HUES6 (cell line): Measurements from ENCODE around the gene C1QL2.

Source experiments
- H3K27ac ChIP-seq: 2 replicates; pipeline ENCODE4 v1.7.0; 2013; ENCODE audit warnings: low read depth, mild to moderate bottlenecking, low read length, inconsistent platforms
- H3K27me3 ChIP-seq: 2 replicates; pipeline ENCODE4 v1.6.1; 2013; ENCODE audit warnings: low read length; ENCODE audit not compliant: control insufficient read depth, insufficient read depth
- H3K36me3 ChIP-seq: 2 replicates; pipeline ENCODE4 v1.6.1; 2013; ENCODE audit warnings: low read length; ENCODE audit not compliant: control insufficient read depth, insufficient read depth
- H3K4me1 ChIP-seq: 2 replicates; pipeline ENCODE4 v1.6.1; 2013; ENCODE audit warnings: low read length; ENCODE audit not compliant: control insufficient read depth, insufficient read depth
- H3K4me3 ChIP-seq: 2 replicates; pipeline ENCODE4 v1.5.1; 2013; ENCODE audit warnings: low read depth, low read length
- H3K9ac ChIP-seq: one replicate; pipeline ENCODE4 v1.6.1; 2013; ENCODE audit warnings: mild to moderate bottlenecking, low read length
- H3K9me3 ChIP-seq: 2 replicates; pipeline ENCODE4 v1.6.1; 2013; ENCODE audit warnings: low read depth, low read length; ENCODE audit not compliant: control insufficient read depth, insufficient read depth

Gene C1QL2

GRCh38 chr2:119116411-119117295 lies 41.9 kb downstream of the C1QL2 start:
- H3K9me3 ChIP-seq = peaks cover 7% of the 10 kb centered on the region
- no peaks in the 10 kb centered on the region for H3K36me3 ChIP-seq
- H3K4me3 ChIP-seq = no peak overlapping the region
- no peak overlapping the region for H3K9ac ChIP-seq
- no peak overlapping the region for H3K27ac ChIP-seq
- peaks cover 26% of the 10 kb centered on the region for H3K4me1 ChIP-seq
- H3K27me3 ChIP-seq = no peaks in the 10 kb centered on the region; the same call in 1 of the 2 replicates

- Histone ChIP-seq H3K27ac (no peak overlapping the region), H3K9ac (no peak overlapping the region), H3K27me3 (no peaks in the 10 kb centered on the region; the same call in 1 of the 2 replicates), H3K9me3 (peaks cover 16% of the 10 kb centered on the region), H3K4me3 (no peak overlapping the region), H3K4me1 (peaks cover 24% of the 10 kb centered on the region), H3K36me3 (no peaks in the 10 kb centered on the region)
These were observed 44.3 kb downstream of the C1QL2 start for GRCh38 chr2:119114266-119114665.

- Histone ChIP-seq H3K27me3 (no peaks in the 10 kb centered on the region; the same call in 1 of the 2 replicates), H3K4me1 (peaks cover 16% of the 10 kb centered on the region), H3K27ac (no peak overlapping the region), H3K36me3 (no peaks in the 10 kb centered on the region), H3K4me3 (no peak overlapping the region), H3K9me3 (peaks cover 16% of the 10 kb centered on the region), H3K9ac (no peak overlapping the region)
These were observed 45.1 kb downstream of the C1QL2 start for GRCh38 chr2:119113489-119113770.

GRCh38 chr2:119112770-119113488 lies 45.6 kb downstream of the C1QL2 start:
- H3K4me3 ChIP-seq = no peak overlapping the region
- H3K36me3 ChIP-seq = no peaks in the 10 kb centered on the region
- H3K27ac ChIP-seq = no peak overlapping the region
- peaks cover 11% of the 10 kb centered on the region for H3K4me1 ChIP-seq
- H3K27me3 ChIP-seq = no peaks in the 10 kb centered on the region; the same call in 1 of the 2 replicates
- H3K9ac ChIP-seq = no peak overlapping the region
- H3K9me3 ChIP-seq = peaks cover 16% of the 10 kb centered on the region

GRCh38 chr2:119112230-119112629 lies 46.3 kb downstream of the C1QL2 start:
- Histone ChIP-seq H3K9me3 (peaks cover 16% of the 10 kb centered on the region), H3K36me3 (no peaks in the 10 kb centered on the region), H3K4me3 (no peak overlapping the region), H3K9ac (no peak overlapping the region), H3K27ac (no peak overlapping the region), H3K4me1 (peaks cover 11% of the 10 kb centered on the region), H3K27me3 (no peaks in the 10 kb centered on the region; the same call in 1 of the 2 replicates)

GRCh38 chr2:119111115-119111975 lies 47.2 kb downstream of the C1QL2 start:
- H3K27ac ChIP-seq = no peak overlapping the region
- no peak overlapping the region for H3K4me3 ChIP-seq
- no peaks in the 10 kb centered on the region for H3K27me3 ChIP-seq

GRCh38 chr2:119109866-119110265 lies 48.7 kb downstream of the C1QL2 start:
- Histone ChIP-seq H3K9ac (no peak overlapping the region), H3K36me3 (no peaks in the 10 kb centered on the region), H3K4me3 (no peak overlapping the region), H3K4me1 (peaks cover 11% of the 10 kb centered on the region), H3K9me3 (peaks cover 16% of the 10 kb centered on the region), H3K27me3 (no peaks in the 10 kb centered on the region), H3K27ac (no peak overlapping the region)

More at GRCh38 chr2:119111115-119111975, 47.2 kb downstream of the C1QL2 start:
- H3K4me1 ChIP-seq = peaks cover 11% of the 10 kb centered on the region
- peaks cover 16% of the 10 kb centered on the region for H3K9me3 ChIP-seq
- no peaks in the 10 kb centered on the region for H3K36me3 ChIP-seq
- no peak overlapping the region for H3K9ac ChIP-seq

- Histone ChIP-seq H3K27me3 (no peaks in the 10 kb centered on the region), H3K9me3 (peaks cover 16% of the 10 kb centered on the region), H3K36me3 (no peaks in the 10 kb centered on the region), H3K9ac (no peak overlapping the region), H3K4me3 (no peak overlapping the region), H3K4me1 (peaks cover 5% of the 10 kb centered on the region), H3K27ac (no peak overlapping the region)
These were observed 50.4 kb downstream of the C1QL2 start for GRCh38 chr2:119108186-119108585.

GRCh38 chr2:119106301-119106897 lies 52.2 kb downstream of the C1QL2 start:
- Histone ChIP-seq H3K4me1 (peaks cover 2% of the 10 kb centered on the region; the same call in 1 of the 2 replicates), H3K36me3 (no peaks in the 10 kb centered on the region), H3K27me3 (no peaks in the 10 kb centered on the region; the same call in 1 of the 2 replicates), H3K9me3 (peaks cover 7% of the 10 kb centered on the region), H3K9ac (no peak overlapping the region), H3K4me3 (no peak overlapping the region), H3K27ac (no peak overlapping the region)
